CD14-positive monocyte (primary cell): ENCODE data around the gene SNX20. TPM values are rescaled to one million over a fixed set of nuclear protein-coding genes. Genes with fewer than 3 reads are reported as not detected.

Experiments
- DNase-seq, 3 donors: peaks; one replicate each; pipeline ENCODE4 v3.0.0-alpha.2; 2011 to 2022
- H2AFZ ChIP-seq: 2 replicates; pipeline ENCODE4 v1.6.0; 2012; ENCODE audit warnings: mild to moderate bottlenecking, low read depth, low read length, inconsistent platforms; ENCODE audit not compliant: insufficient read depth, poor library complexity, severe bottlenecking
- H3K27ac ChIP-seq, 2 donors: 1 replicate in 1 of 2; 2 replicates in 1 of 2; pipeline ENCODE4 v1.5.1; 2012 to 2013; ENCODE audit warnings: low read length in 2 of 2, control low read depth in 1 of 2, inconsistent platforms in 1 of 2, low read depth in 1 of 2, mild to moderate bottlenecking in 1 of 2
- H3K27me3 ChIP-seq, 2 donors: one replicate each; pipeline versions ENCODE4 v1.6.0 to v1.6.1; 2011 to 2013; ENCODE audit warnings: low read length in 2 of 2; ENCODE audit not compliant: control insufficient read depth in 2 of 2, insufficient read depth in 2 of 2
- H3K36me3 ChIP-seq, 2 donors: replicated peaks in 1 of 2; 1 replicate in 1 of 2; 2 replicates in 1 of 2; pipeline versions ENCODE4 v1.5.1 to v1.6.1; 2012 to 2013; ENCODE audit warnings: low read length in 2 of 2, control low read depth in 1 of 2, inconsistent platforms in 1 of 2, mild to moderate bottlenecking in 1 of 2; ENCODE audit not compliant: insufficient read depth in 2 of 2, control insufficient read depth in 1 of 2
- H3K4me1 ChIP-seq, 2 donors: 1 replicate in 1 of 2; 2 replicates in 1 of 2; pipeline versions ENCODE4 v1.5.1 to v1.6.1; 2012 to 2013; ENCODE audit warnings: low read length in 2 of 2, control low read depth in 1 of 2, inconsistent platforms in 1 of 2, mild to moderate bottlenecking in 1 of 2, moderate library complexity in 1 of 2; ENCODE audit not compliant: insufficient read depth in 2 of 2, control insufficient read depth in 1 of 2
- H3K4me2 ChIP-seq: replicated peaks from 2 replicates; pipeline ENCODE3; 2012; ENCODE audit warnings: low read length, moderate library complexity, mild to moderate bottlenecking; ENCODE audit not compliant: poor library complexity, severe bottlenecking; ENCODE audit errors: extremely low read depth
- H3K4me3 ChIP-seq, 3 experiments: fragments of 200-600 bp in 1 of 3; sonication (generic) in 1 of 3; replicated peaks in 1 of 3; 1 replicate in 2 of 3; 2 replicates in 1 of 3; pipeline ENCODE4 v1.5.1; 2011 to 2013; ENCODE audit warnings: low read length in 3 of 3, mild to moderate bottlenecking in 3 of 3, control low read depth in 2 of 3, low read depth in 2 of 3, inconsistent platforms in 1 of 3, moderate library complexity in 1 of 3
- H3K79me2 ChIP-seq: 2 replicates; pipeline ENCODE4 v1.6.0; 2012; ENCODE audit warnings: mild to moderate bottlenecking, control low read depth, inconsistent platforms, low read length, moderate library complexity; ENCODE audit not compliant: insufficient read depth
- H3K9ac ChIP-seq: 2 replicates; pipeline ENCODE4 v1.6.0; 2017; ENCODE audit warnings: low read length, mild to moderate bottlenecking; ENCODE audit not compliant: insufficient read depth, poor library complexity, severe bottlenecking
- H3K9me3 ChIP-seq, 2 donors: replicated peaks in 1 of 2; 1 replicate in 1 of 2; 2 replicates in 1 of 2; pipeline versions ENCODE4 v1.5.1 to v1.6.1; 2012 to 2013; ENCODE audit warnings: low read length in 2 of 2, control low read depth in 1 of 2; ENCODE audit not compliant: control insufficient read depth in 1 of 2, insufficient read depth in 1 of 2
- H4K20me1 ChIP-seq: 2 replicates; pipeline ENCODE4 v1.6.0; 2012; ENCODE audit warnings: mild to moderate bottlenecking, low read length, control low read depth, moderate library complexity; ENCODE audit not compliant: insufficient read depth
- H3K27ac Mint-ChIP-seq, 7 donors: one replicate each; pipeline ENCODE4 v1.8.0; 2020; ENCODE audit warnings: mild to moderate bottlenecking in 7 of 7, mixed read lengths in 7 of 7, moderate library complexity in 6 of 7, inconsistent platforms in 2 of 7
- H3K27me3 Mint-ChIP-seq, 3 donors: one replicate each; pipeline ENCODE4 v1.8.0; 2021 to 2022; ENCODE audit warnings: low read depth in 3 of 3, mild to moderate bottlenecking in 3 of 3, mixed read lengths in 3 of 3, moderate library complexity in 3 of 3, inconsistent platforms in 1 of 3
- H3K36me3 Mint-ChIP-seq, 2 donors: one replicate each; pipeline ENCODE4 v1.8.0; 2020; ENCODE audit warnings: mixed read lengths in 2 of 2, inconsistent platforms in 1 of 2, mild to moderate bottlenecking in 1 of 2
- H3K4me1 Mint-ChIP-seq: one replicate; pipeline ENCODE4 v1.8.0; 2020; ENCODE audit warnings: mild to moderate bottlenecking, mixed read lengths
- H3K4me3 Mint-ChIP-seq, 2 donors: one replicate each; pipeline ENCODE4 v1.8.0; 2020; ENCODE audit warnings: mild to moderate bottlenecking in 2 of 2, mixed read lengths in 2 of 2, moderate library complexity in 1 of 2
- H3K9me3 Mint-ChIP-seq, 7 donors: one replicate each; pipeline ENCODE4 v1.8.0; 2020 to 2022; ENCODE audit warnings: mixed read lengths in 7 of 7, mild to moderate bottlenecking in 6 of 7, moderate library complexity in 6 of 7, inconsistent platforms in 2 of 7
- WGBS: methylation state at CpG from one replicate; pipeline ENCODE4 v1.1.5; 2013; ENCODE audit warnings: missing lambda C conversion rate; ENCODE audit not compliant: insufficient coverage; 5-methylcytosine and 5-hydroxymethylcytosine counted together
- intact Hi-C, 2 donors: fragments of 100-400 bp; cut with micrococcal nuclease; formaldehyde crosslinking; loops; one replicate each; pipeline versions ENCODE4 v1.15.0 to v1.15.1; 2023
- polyA minus RNA-seq: library from RNA; depleted of rRNA, polyadenylated mRNA; stranded (reverse); fragments of >200 nt; gene quantifications from 2 replicates; pipeline ENCODE4 v1.2.3, GENCODE V29; 2012
- polyA plus RNA-seq, 3 donors: library from polyadenylated mRNA; depleted of rRNA in 1 of 3; unstranded in 2 of 3; stranded (reverse) in 1 of 3; fragments of 300-500 nt in 2 of 3; fragments of >200 nt in 1 of 3; fragmentation: Illumina TruSeq in 2 of 3; gene quantifications; 1 replicate in 2 of 3; 2 replicates in 1 of 3; pipeline ENCODE4 v1.2.3, GENCODE V29; 2012 to 2021
- total RNA-seq, 12 experiments: library from RNA in 1 of 12; stranded (reverse) in 1 of 12; fragments of 120-200 nt in 1 of 12; gene quantifications; one replicate each; pipeline ENCODE4 v1.2.4 and lab custom pipeline; 2013 to 2026; ENCODE audit warnings: mixed read lengths in 6 of 12, inconsistent platforms in 1 of 12
- TF ChIP-seq, protein P1 (sequence below): fragments of 200-600 bp; IDR thresholded peaks from one replicate; pipeline ENCODE4 v1.8.0; 2022; ENCODE audit warnings: antibody characterized with exemption, mild to moderate bottlenecking

Gene SNX20
- total RNA-seq (2013), result 63.7 TPM
- polyA plus RNA-seq (10 to 100 TPM; 51.0 to 83.2 (median 52.0) TPM), polyA minus RNA-seq (69.3 and 127 TPM in 2 replicates), total RNA-seq (lab: John Stamatoyannopoulos, UW) (7.9 to 118 (median 74.5) reads per million in 11 experiments)

DNA sequence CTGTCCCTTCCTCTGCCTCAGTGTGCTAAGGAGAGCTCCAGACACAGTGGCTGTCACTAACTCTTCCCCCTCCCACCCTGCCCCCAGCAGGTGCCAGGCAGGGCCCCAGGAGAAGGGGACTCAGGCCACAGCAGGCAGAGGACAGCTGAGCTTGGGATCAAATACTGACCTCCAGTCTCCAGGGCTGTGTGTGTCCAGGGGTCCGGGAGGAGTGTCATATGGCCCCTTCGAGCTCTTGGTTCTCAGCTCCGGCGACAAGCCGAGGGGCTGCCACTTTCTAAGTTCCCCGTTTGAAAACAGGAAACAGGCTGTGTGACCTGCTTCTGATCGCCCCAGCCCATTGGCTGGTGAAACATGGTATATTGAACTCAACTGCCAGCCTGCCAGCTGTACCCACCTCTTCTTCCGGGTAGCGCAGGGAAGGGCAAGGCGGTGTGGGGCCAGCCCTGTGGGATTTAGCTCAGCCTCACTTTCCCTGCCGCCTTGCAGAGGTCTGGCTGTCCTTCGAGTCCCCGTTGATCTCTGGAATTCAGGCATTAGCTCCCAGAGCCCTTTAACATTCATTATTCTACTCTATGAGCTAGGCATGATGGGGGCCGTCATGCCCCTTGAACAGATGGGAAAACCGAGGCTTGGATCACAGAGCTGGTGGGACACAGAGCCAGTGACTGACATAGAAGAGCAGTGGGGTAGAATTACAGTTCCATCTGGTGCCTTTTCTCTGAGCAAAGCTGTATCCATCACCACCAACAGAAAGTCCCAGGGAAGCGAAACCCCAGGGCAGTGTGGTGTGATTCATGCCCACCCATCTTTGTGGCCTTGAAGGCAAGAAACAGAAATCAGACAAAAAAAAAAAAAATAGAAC, at the start of gene SNX20:
SNX20 (minus strand) TSS at position 292 of the 865 bp plus-strand sequence. CDS start 3,786 bp downstream, outside the sequence.
- no peaks in the 10 kb centered on the region for H3K9me3 ChIP-seq
- no peaks in the 10 kb centered on the region for H3K27me3 ChIP-seq
- TF ChIP-seq, protein P1, sequence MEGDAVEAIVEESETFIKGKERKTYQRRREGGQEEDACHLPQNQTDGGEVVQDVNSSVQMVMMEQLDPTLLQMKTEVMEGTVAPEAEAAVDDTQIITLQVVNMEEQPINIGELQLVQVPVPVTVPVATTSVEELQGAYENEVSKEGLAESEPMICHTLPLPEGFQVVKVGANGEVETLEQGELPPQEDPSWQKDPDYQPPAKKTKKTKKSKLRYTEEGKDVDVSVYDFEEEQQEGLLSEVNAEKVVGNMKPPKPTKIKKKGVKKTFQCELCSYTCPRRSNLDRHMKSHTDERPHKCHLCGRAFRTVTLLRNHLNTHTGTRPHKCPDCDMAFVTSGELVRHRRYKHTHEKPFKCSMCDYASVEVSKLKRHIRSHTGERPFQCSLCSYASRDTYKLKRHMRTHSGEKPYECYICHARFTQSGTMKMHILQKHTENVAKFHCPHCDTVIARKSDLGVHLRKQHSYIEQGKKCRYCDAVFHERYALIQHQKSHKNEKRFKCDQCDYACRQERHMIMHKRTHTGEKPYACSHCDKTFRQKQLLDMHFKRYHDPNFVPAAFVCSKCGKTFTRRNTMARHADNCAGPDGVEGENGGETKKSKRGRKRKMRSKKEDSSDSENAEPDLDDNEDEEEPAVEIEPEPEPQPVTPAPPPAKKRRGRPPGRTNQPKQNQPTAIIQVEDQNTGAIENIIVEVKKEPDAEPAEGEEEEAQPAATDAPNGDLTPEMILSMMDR, result no peak
- H3K9ac ChIP-seq, result peak within 1 kb of the TSS; percentile 84
- peak within 1 kb of the TSS; percentile 13 for H2AFZ ChIP-seq
- H4K20me1 ChIP-seq, result peaks cover 25% of the 10 kb centered on the region
- peaks cover 65% of the 10 kb centered on the region for H3K79me2 ChIP-seq
- H3K36me3 ChIP-seq, result peaks cover 19 to 30% of the 10 kb centered on the region in 2 donors
- peak within 1 kb of the TSS; percentile 51 to 92 (median 84) for H3K4me3 ChIP-seq
- DNase-seq, result peak; percentile 80 to 90 (median 86)
- peak within 1 kb of the TSS; percentile 86 to 100 for H3K27ac ChIP-seq
- intact Hi-C loops, result loop anchor here in 1 of 2 donors (5.0 to 10.0 kb wide), 2 partner anchors 61 to 526 kb away; partner anchors contain the start of genes CYLD and TENT4B
- Mint-ChIP-seq H3K27ac (peak within 1 kb of the TSS; percentile 96 to 100 (median 98)), H3K9me3 (peaks cover 0 to 2% (median 0%) of the 10 kb centered on the region in 7 donors), H3K27me3 (peaks cover 0 to 6% (median 2%) of the 10 kb centered on the region in 3 donors), H3K4me3 (peak within 1 kb of the TSS; percentile 80 to 95), H3K36me3 (peaks cover 38 to 41% of the 10 kb centered on the region in 2 donors), H3K4me1 (peaks cover 81% of the 10 kb centered on the region)
- peaks cover 82 to 92% of the 10 kb centered on the region in 2 donors for H3K4me1 ChIP-seq
- peak within 1 kb of the TSS; percentile 98 for H3K4me2 ChIP-seq
- WGBS, result 0% methylated on average over 10 of the region's 16 CpGs

DNA sequence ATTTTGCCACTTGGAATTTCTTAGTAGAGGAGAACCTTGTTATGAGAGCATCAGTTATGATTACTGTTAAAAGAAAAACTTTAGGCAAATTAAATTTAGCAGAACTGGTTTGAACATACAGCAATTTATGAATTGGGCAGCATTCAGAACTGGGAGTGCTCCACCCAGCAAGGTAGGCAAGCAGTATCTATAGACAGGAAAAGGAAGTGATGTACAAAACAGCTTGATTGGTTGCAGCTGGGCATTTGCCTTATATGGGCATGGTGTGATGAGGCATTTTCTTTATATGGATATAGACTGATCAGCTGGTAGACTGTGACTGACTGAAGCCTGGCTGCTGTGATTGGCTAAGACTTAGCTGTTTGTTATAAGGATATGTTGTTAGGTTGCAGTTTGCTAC, 43.2 kb upstream of the SNX20 start:
- Mint-ChIP-seq H3K36me3 (peaks cover 90 to 99% of the 10 kb centered on the region in 2 donors), H3K9me3 (peaks cover 0 to 14% (median 12%) of the 10 kb centered on the region in 7 donors), H3K27me3 (no peaks in the 10 kb centered on the region), H3K27ac (peak overlapping the region in 3 of 7 donors; percentile 34 to 60 (median 34)), H3K4me1 (peaks cover 7% of the 10 kb centered on the region), H3K4me3 (no peak overlapping the region)
- peak; percentile 28 to 54 (median 46) for DNase-seq
- Histone ChIP-seq H3K79me2 (peaks cover 47% of the 10 kb centered on the region), H2AFZ (no peak overlapping the region), H3K36me3 (peaks cover 95 to 99% of the 10 kb centered on the region in 2 donors), H3K4me2 (no peak overlapping the region), H3K4me3 (no peak overlapping the region), H4K20me1 (peaks cover 98% of the 10 kb centered on the region), H3K27me3 (no peaks in the 10 kb centered on the region), H3K4me1 (no peaks in the 10 kb centered on the region), H3K9me3 (peaks cover 4 to 6% of the 10 kb centered on the region in 2 donors), H3K9ac (no peak overlapping the region), H3K27ac (peak overlapping the region in 1 of 2 donors; percentile 65)
- TF ChIP-seq, protein P1, result no peak
- intact Hi-C loops, result no loop called here
